IMR-90 (cell line): ENCODE data around the gene FOLH1. TPM values are rescaled to one million over a fixed set of nuclear protein-coding genes. Genes with fewer than 3 reads are reported as not detected.
"Not testable (repeated sequence)": the region's sequence is repeated elsewhere in the genome, so short reads cannot be mapped to it uniquely, and the experiment has no call there.

Source experiments
- ATAC-seq: fragments of 200-7000 bp; cut with Tn5 transposase; 2 replicates; pipeline ENCODE4 v1.9.1; 2020; ENCODE audit warnings: low read depth, mild to moderate bottlenecking, moderate library complexity
- BruUV-seq: library from RNA; stranded (reverse); fragments of 400-500 nt; replicated peaks from 2 replicates; lab custom pipeline; 2021; lab: Mats Ljungman, UMichigan
- CTCF ChIA-PET: fragments of 300-600 bp; formaldehyde crosslinking; extraction: SDS; loops from one replicate; lab custom pipeline; 2021; ENCODE audit warnings: antibody characterized with exemption; lab: Yijun Ruan, JAX
- POLR2A ChIA-PET: fragments of 300-600 bp; sonication (Branson Sonifier 250); formaldehyde crosslinking; loops from one replicate; lab custom pipeline; 2022; ENCODE audit warnings: antibody characterized with exemption; ENCODE audit not compliant: unreplicated experiment; lab: Charles Lee
- DNase-seq: peaks from one replicate; pipeline ENCODE4 v3.0.0; 2013
- H2AFZ ChIP-seq: replicated peaks from 2 replicates; pipeline ENCODE3; 2013; ENCODE audit warnings: low read length, mild to moderate bottlenecking; ENCODE audit not compliant: poor library complexity
- H2AK5ac ChIP-seq: 2 replicates; pipeline ENCODE4 v1.6.1; 2013; ENCODE audit warnings: low read depth, low read length, inconsistent platforms
- H2AK9ac ChIP-seq: replicated peaks from 2 replicates; pipeline ENCODE3; 2013; ENCODE audit warnings: mild to moderate bottlenecking, low read depth, low read length, moderate library complexity; ENCODE audit not compliant: poor library complexity
- H2BK120ac ChIP-seq: 2 replicates; pipeline ENCODE4 v1.6.1; 2013; ENCODE audit warnings: low read depth, low read length, inconsistent platforms
- H2BK15ac ChIP-seq: 3 replicates; pipeline ENCODE4 v1.6.1; 2013; ENCODE audit warnings: low read depth, low read length, inconsistent platforms
- H2BK20ac ChIP-seq: 2 replicates; pipeline ENCODE4 v1.6.1; 2013; ENCODE audit warnings: low read depth, mild to moderate bottlenecking, inconsistent platforms, low read length, moderate library complexity
- H2BK5ac ChIP-seq: 2 replicates; pipeline ENCODE4 v1.6.1; 2013; ENCODE audit warnings: mild to moderate bottlenecking, low read depth, low read length, inconsistent platforms; ENCODE audit not compliant: poor library complexity, severe bottlenecking
- H3K14ac ChIP-seq: replicated peaks from 2 replicates; pipeline ENCODE4 v1.6.1; 2013; ENCODE audit warnings: low read depth, low read length, inconsistent platforms
- H3K18ac ChIP-seq: 2 replicates; pipeline ENCODE4 v1.6.1; 2013; ENCODE audit warnings: low read depth, low read length, control low read depth
- H3K23ac ChIP-seq: 2 replicates; pipeline ENCODE4 v1.6.1; 2013; ENCODE audit warnings: low read depth, low read length, inconsistent platforms
- H3K27ac ChIP-seq: 2 replicates; pipeline ENCODE4 v1.5.1; 2013; ENCODE audit warnings: mild to moderate bottlenecking, control low read depth, low read length; ENCODE audit not compliant: insufficient read depth
- H3K27me3 ChIP-seq: 2 replicates; pipeline ENCODE4 v1.6.1; 2013; ENCODE audit warnings: low read length; ENCODE audit not compliant: control insufficient read depth, insufficient read depth
- H3K36me3 ChIP-seq: 2 replicates; pipeline ENCODE4 v1.6.1; 2013; ENCODE audit warnings: low read length, mixed read lengths; ENCODE audit not compliant: control insufficient read depth, insufficient read depth
- H3K4ac ChIP-seq: 2 replicates; pipeline ENCODE4 v1.6.1; 2013; ENCODE audit warnings: low read depth, low read length, inconsistent platforms
- H3K4me1 ChIP-seq: 2 replicates; pipeline ENCODE4 v1.6.1; 2013; ENCODE audit warnings: low read length, mixed read lengths; ENCODE audit not compliant: control insufficient read depth, insufficient read depth
- H3K4me2 ChIP-seq: 2 replicates; pipeline ENCODE4 v1.6.1; 2013; ENCODE audit warnings: low read depth, mild to moderate bottlenecking, control low read depth, low read length, moderate library complexity
- H3K4me3 ChIP-seq: 2 replicates; pipeline ENCODE4 v1.5.1; 2013; ENCODE audit warnings: low read depth, mild to moderate bottlenecking, control low read depth, low read length, moderate library complexity; ENCODE audit not compliant: insufficient read depth
- H3K56ac ChIP-seq: 2 replicates; pipeline ENCODE4 v1.6.1; 2013; ENCODE audit warnings: low read length, inconsistent platforms; ENCODE audit not compliant: insufficient read depth; ENCODE audit errors: extremely low read depth
- H3K79me1 ChIP-seq, 2 experiments: 2 replicates each; pipeline ENCODE4 v1.6.1; 2013; ENCODE audit warnings: low read length in 2 of 2, inconsistent platforms in 1 of 2, low read depth in 1 of 2
- H3K9ac ChIP-seq: 2 replicates; pipeline ENCODE4 v1.6.1; 2013; ENCODE audit warnings: low read depth, low read length, control low read depth
- H3K9me1 ChIP-seq: 2 replicates; pipeline ENCODE4 v1.6.1; 2013; ENCODE audit warnings: low read length, inconsistent platforms; ENCODE audit not compliant: insufficient read depth
- H3K9me3 ChIP-seq: 2 replicates; pipeline ENCODE4 v1.6.1; 2013; ENCODE audit warnings: low read length; ENCODE audit not compliant: control insufficient read depth, insufficient read depth
- H4K20me1 ChIP-seq: 2 replicates; pipeline ENCODE4 v1.6.1; 2013; ENCODE audit warnings: low read length, inconsistent platforms; ENCODE audit not compliant: insufficient read depth
- H4K5ac ChIP-seq: 2 replicates; pipeline ENCODE4 v1.6.1; 2013; ENCODE audit warnings: mild to moderate bottlenecking, low read depth, low read length, control low read depth
- H4K8ac ChIP-seq, 2 experiments: 2 replicates each; pipeline ENCODE4 v1.6.1; 2013; ENCODE audit warnings: low read depth in 2 of 2, low read length in 2 of 2, control low read depth in 1 of 2, inconsistent platforms in 1 of 2
- H4K91ac ChIP-seq: 2 replicates; pipeline ENCODE4 v1.6.1; 2013; ENCODE audit warnings: low read depth, low read length, inconsistent platforms; ENCODE audit not compliant: insufficient read depth
- WGBS, 2 experiments: methylation state at CpG; one replicate each; pipeline versions ENCODE4 v1.1.5 to v1.1.7; 2013; ENCODE audit warnings: missing lambda C conversion rate in 2 of 2; ENCODE audit not compliant: insufficient read length in 1 of 2; ENCODE audit errors: extremely low coverage in 2 of 2; 5-methylcytosine and 5-hydroxymethylcytosine counted together
- dilution Hi-C: fragments of 300-500 bp; cut with HindIII; formaldehyde crosslinking; loops from one replicate; pipeline ENCODE4 v1.14.3; 2018; ENCODE audit warnings: low sequenced_read_pairs; ENCODE audit not compliant: unreplicated experiment
- in situ Hi-C: fragments of 300-500 bp; cut with MboI; formaldehyde crosslinking; loops from 3 replicates; pipeline ENCODE4 v1.14.3; 2019; ENCODE audit warnings: low sequenced_read_pairs, inconsistent platforms, mixed read lengths
- intact Hi-C: fragments of 100-400 bp; cut with micrococcal nuclease; formaldehyde crosslinking; loops from 2 replicates; pipeline ENCODE4 v1.10.0; 2022
- polyA plus RNA-seq, 3 experiments: library from polyadenylated mRNA; depleted of rRNA; stranded (reverse); fragments of >200 nt; gene quantifications; 2 replicates each; pipeline ENCODE4 v1.2.3, GENCODE V29; 2012; ENCODE audit warnings: low replicate concordance in 1 of 3
- total RNA-seq: library from RNA; depleted of rRNA; stranded (reverse); fragments of >200 nt; gene quantifications from 2 replicates; pipeline ENCODE4 v1.2.3, GENCODE V29; 2012

FOLH1 gene
- total and polyA plus RNA-seq, 2 of the 4 experiments (the other 2 are of a cell fraction) = not detected

GRCh38 chr11:49185597-49185996 is 22.8 kb downstream of the FOLH1 start:
- no CpG with 5 or more reads among the region's 3 CpGs for WGBS, 2 experiments
- H3K9ac ChIP-seq, H2BK20ac ChIP-seq, H3K4me3 ChIP-seq, H4K20me1 ChIP-seq, H4K91ac ChIP-seq, H3K9me1 ChIP-seq, H3K18ac ChIP-seq, in situ Hi-C loops, H2AFZ ChIP-seq, H3K27ac ChIP-seq, H2AK5ac ChIP-seq, H2AK9ac ChIP-seq, H3K14ac ChIP-seq, H4K5ac ChIP-seq, intact Hi-C loops, H3K27me3 ChIP-seq, H3K4me2 ChIP-seq, BruUV-seq, H3K9me3 ChIP-seq, H3K79me1 ChIP-seq, H2BK120ac ChIP-seq, H3K23ac ChIP-seq, H3K4me1 ChIP-seq, H3K36me3 ChIP-seq, H4K8ac ChIP-seq, dilution Hi-C loops, ATAC-seq, H3K56ac ChIP-seq, POLR2A ChIA-PET, H2BK5ac ChIP-seq, H3K4ac ChIP-seq, H2BK15ac ChIP-seq, DNase-seq: not testable (repeated sequence)
- CTCF ChIA-PET = interaction anchor here (0.6 kb wide), 1 partner anchor 83 kb away, joined by 3 read pairs; no protein-coding TSS in a partner anchor

GRCh38 chr11:49184756-49185155 is 23.6 kb downstream of the FOLH1 start:
- H2BK120ac ChIP-seq, H3K4ac ChIP-seq, CTCF ChIA-PET, H3K36me3 ChIP-seq, in situ Hi-C loops, H2BK15ac ChIP-seq, H3K9me3 ChIP-seq, H3K4me2 ChIP-seq, H3K23ac ChIP-seq, H4K8ac ChIP-seq, H2BK5ac ChIP-seq, BruUV-seq, H3K14ac ChIP-seq, H2BK20ac ChIP-seq, H3K4me1 ChIP-seq, H3K56ac ChIP-seq, H3K9me1 ChIP-seq, H4K5ac ChIP-seq, H2AK5ac ChIP-seq, H4K20me1 ChIP-seq, ATAC-seq, H2AK9ac ChIP-seq, DNase-seq, POLR2A ChIA-PET, H4K91ac ChIP-seq, H3K79me1 ChIP-seq, H3K18ac ChIP-seq, H3K27ac ChIP-seq, intact Hi-C loops, H3K9ac ChIP-seq, H3K27me3 ChIP-seq, H2AFZ ChIP-seq, dilution Hi-C loops, H3K4me3 ChIP-seq: not testable (repeated sequence)
